Brain pericyte (primary cell): Measurements from ENCODE around the gene DBNDD1.
"Not testable (repeated sequence)": the region's sequence is repeated elsewhere in the genome, so short reads cannot be mapped to it uniquely, and the experiment has no call there.

ENCODE experiments used
- DNase-seq: peaks from one replicate; pipeline ENCODE4 v3.0.0-alpha.2; 2012; ENCODE audit warnings: low read depth, low spot score

Gene DBNDD1

GRCh38 chr16:90018652-90019542 lies at the start of gene DBNDD1:
DBNDD1 (minus strand) TSS chr16:90019456; CDS start chr16:90019341, 115 bp downstream.
- DNase-seq: no peak

- DNase-seq: no peak
Observed at GRCh38 chr16:90061437-90061836, 42.2 kb upstream of the DBNDD1 start.

- no peak for DNase-seq
Observed at GRCh38 chr16:90057738-90058173, 38.5 kb upstream of the DBNDD1 start.

- DNase-seq: not testable (repeated sequence)
Observed at GRCh38 chr16:90056521-90056920, 37.3 kb upstream of the DBNDD1 start.

GRCh38 chr16:90055371-90055770 lies 36.1 kb upstream of the DBNDD1 start:
- no peak for DNase-seq

- no peak for DNase-seq
Observed at GRCh38 chr16:90054554-90054953, 35.3 kb upstream of the DBNDD1 start.

GRCh38 chr16:90053902-90054500 lies 34.7 kb upstream of the DBNDD1 start:
- DNase-seq: no peak

GRCh38 chr16:90050969-90051368 lies 31.7 kb upstream of the DBNDD1 start:
- DNase-seq: no peak

GRCh38 chr16:90048737-90049330 lies 29.6 kb upstream of the DBNDD1 start:
- no peak for DNase-seq

- no peak for DNase-seq
Observed at GRCh38 chr16:90048347-90048722, 29.1 kb upstream of the DBNDD1 start.

GRCh38 chr16:90047714-90048346 lies 28.6 kb upstream of the DBNDD1 start:
- no peak for DNase-seq

GRCh38 chr16:90046971-90047713 lies 27.9 kb upstream of the DBNDD1 start:
- no peak for DNase-seq

- DNase-seq: no peak
Observed at GRCh38 chr16:90046122-90046970, 27.1 kb upstream of the DBNDD1 start.

- no peak for DNase-seq
Observed at GRCh38 chr16:90044111-90044551, 24.9 kb upstream of the DBNDD1 start.

- no peak for DNase-seq
Observed at GRCh38 chr16:90043526-90043925, 24.3 kb upstream of the DBNDD1 start.

- DNase-seq: no peak
Observed at GRCh38 chr16:90042946-90043514, 23.8 kb upstream of the DBNDD1 start.

- no peak for DNase-seq
Observed at GRCh38 chr16:90041896-90042473, 22.7 kb upstream of the DBNDD1 start.

- DNase-seq: no peak
Observed at GRCh38 chr16:90040152-90041023, 21.1 kb upstream of the DBNDD1 start.

- DNase-seq: no peak
Observed at GRCh38 chr16:90037276-90037675, 18.0 kb upstream of the DBNDD1 start.
